Prostate gland (tissue), 2 donors: ENCODE measurements around the gene KCNAB1. TPM values are rescaled to one million over a fixed set of nuclear protein-coding genes. Genes with fewer than 3 reads are reported as not detected.
"Not testable (repeated sequence)": the region's sequence is repeated elsewhere in the genome, so short reads cannot be mapped to it uniquely, and the experiment has no call there.

Experiments used
- DNase-seq: peaks from one replicate; pipeline ENCODE4 v3.0.0-alpha.2; 2019; ENCODE audit warnings: low spot score
- H3K27ac ChIP-seq, 2 donors: fragments of 200-600 bp; sonication (generic); 2 replicates each; pipeline ENCODE4 v1.5.1; 2017 to 2019
- H3K27me3 ChIP-seq: fragments of 200-600 bp; sonication (generic); replicated peaks from 2 replicates; pipeline ENCODE4 v1.5.1; 2019; ENCODE audit not compliant: insufficient read depth
- H3K36me3 ChIP-seq, 2 donors: fragments of 200-600 bp; sonication (generic); 1 replicate in 1 of 2; 2 replicates in 1 of 2; pipeline versions ENCODE4 v1.5.1 to v1.8.1; 2017 to 2019
- H3K4me1 ChIP-seq: fragments of 200-600 bp; sonication (generic); replicated peaks from 2 replicates; pipeline ENCODE4 v1.5.1; 2019
- H3K4me3 ChIP-seq, 2 donors: fragments of 200-600 bp; sonication (generic); 2 replicates each; pipeline ENCODE4 v1.5.1; 2017 to 2019
- H3K9me3 ChIP-seq: fragments of 200-600 bp; sonication (generic); 2 replicates; pipeline ENCODE4 v1.5.1; 2017
- POLR2A ChIP-seq: fragments of 450-650 bp; IDR thresholded peaks from one replicate; pipeline ENCODE4 v1.6.1; 2016; ENCODE audit warnings: antibody characterized with exemption, mild to moderate bottlenecking
- POLR2AphosphoS5 ChIP-seq: sonication (generic); formaldehyde crosslinking; IDR thresholded peaks from one replicate; pipeline ENCODE4 v1.6.1; 2017; ENCODE audit warnings: antibody characterized with exemption
- WGBS: methylation state at CpG from one replicate; pipeline ENCODE4 v1.1.5; 2018; 5-methylcytosine and 5-hydroxymethylcytosine counted together
- intact Hi-C: fragments of 100-400 bp; cut with DNase I; formaldehyde crosslinking; loops from one replicate; pipeline ENCODE4 v1.14.2; 2022
- total RNA-seq, 2 donors: library from RNA; depleted of rRNA; stranded (reverse); fragments of >200 nt; gene quantifications; one replicate each; pipeline ENCODE4 v1.1.0, GENCODE V29; 2016
- TF ChIP-seq, protein P1 (sequence below), 4 experiments: fragments of 200-600 bp in 2 of 4; fragments of 450-650 bp in 2 of 4; sonication (generic) in 2 of 4; IDR thresholded peaks; 1 replicate in 3 of 4; 2 replicates in 1 of 4; pipeline ENCODE4 v1.5.1; 2016 to 2019; ENCODE audit warnings: antibody characterized with exemption in 4 of 4, mild to moderate bottlenecking in 2 of 4, moderate library complexity in 2 of 4

KCNAB1 gene
- total RNA-seq, 2 donors from 2014 or later: 5.2 to 9.5 TPM

DNA sequence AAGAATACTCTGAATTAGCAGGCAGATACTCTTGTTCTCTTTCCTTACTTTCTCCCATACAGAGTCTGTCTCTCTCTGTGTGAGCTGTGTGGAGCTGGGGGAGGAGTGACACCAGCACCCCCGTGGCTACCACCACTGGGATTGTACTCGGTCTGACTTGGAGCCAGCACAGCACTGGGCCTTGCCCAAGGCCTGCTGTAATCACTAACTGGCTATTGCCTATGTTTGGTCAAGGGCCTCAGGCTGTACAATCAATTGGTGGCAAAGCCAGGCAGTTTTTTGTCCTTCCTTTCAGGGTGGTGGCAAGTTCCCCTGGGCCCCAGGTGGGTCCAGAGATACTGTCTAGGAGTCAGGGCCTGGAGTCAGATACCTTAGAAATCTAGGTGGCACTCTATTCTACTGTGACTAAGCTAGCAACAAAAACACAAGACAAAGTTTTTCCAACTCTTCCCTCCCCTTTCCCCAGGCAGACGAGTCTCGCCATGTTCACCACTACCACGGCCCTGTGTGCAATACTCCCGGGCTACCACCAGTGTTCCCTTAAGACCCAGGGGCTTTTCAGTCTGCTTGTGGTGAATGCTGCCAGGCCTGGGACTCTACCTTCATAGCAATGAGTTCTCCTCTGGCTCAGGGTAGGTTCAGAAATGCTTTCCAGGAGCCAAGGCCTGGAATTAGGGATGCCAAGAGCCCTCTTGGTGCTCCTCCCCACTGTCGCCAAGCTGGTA lies 151.8 kb downstream of the KCNAB1 start:
- Histone ChIP-seq H3K4me1 (no peaks in the 10 kb centered on the region), H3K9me3 (no peaks in the 10 kb centered on the region), H3K27ac (no peak overlapping the region), H3K27me3 (no peaks in the 10 kb centered on the region), H3K4me3 (no peak overlapping the region), H3K36me3 (no peaks in the 10 kb centered on the region)
- WGBS: 94% methylated on average over 7 of the region's 7 CpGs
- no peak for TF ChIP-seq POLR2AphosphoS5
- TF ChIP-seq, protein P1, sequence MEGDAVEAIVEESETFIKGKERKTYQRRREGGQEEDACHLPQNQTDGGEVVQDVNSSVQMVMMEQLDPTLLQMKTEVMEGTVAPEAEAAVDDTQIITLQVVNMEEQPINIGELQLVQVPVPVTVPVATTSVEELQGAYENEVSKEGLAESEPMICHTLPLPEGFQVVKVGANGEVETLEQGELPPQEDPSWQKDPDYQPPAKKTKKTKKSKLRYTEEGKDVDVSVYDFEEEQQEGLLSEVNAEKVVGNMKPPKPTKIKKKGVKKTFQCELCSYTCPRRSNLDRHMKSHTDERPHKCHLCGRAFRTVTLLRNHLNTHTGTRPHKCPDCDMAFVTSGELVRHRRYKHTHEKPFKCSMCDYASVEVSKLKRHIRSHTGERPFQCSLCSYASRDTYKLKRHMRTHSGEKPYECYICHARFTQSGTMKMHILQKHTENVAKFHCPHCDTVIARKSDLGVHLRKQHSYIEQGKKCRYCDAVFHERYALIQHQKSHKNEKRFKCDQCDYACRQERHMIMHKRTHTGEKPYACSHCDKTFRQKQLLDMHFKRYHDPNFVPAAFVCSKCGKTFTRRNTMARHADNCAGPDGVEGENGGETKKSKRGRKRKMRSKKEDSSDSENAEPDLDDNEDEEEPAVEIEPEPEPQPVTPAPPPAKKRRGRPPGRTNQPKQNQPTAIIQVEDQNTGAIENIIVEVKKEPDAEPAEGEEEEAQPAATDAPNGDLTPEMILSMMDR (IDR thresholded peaks at IDR 0.05): no peak
- no peak for TF ChIP-seq POLR2A
- intact Hi-C loops: no loop called here
- no peak for DNase-seq

DNA sequence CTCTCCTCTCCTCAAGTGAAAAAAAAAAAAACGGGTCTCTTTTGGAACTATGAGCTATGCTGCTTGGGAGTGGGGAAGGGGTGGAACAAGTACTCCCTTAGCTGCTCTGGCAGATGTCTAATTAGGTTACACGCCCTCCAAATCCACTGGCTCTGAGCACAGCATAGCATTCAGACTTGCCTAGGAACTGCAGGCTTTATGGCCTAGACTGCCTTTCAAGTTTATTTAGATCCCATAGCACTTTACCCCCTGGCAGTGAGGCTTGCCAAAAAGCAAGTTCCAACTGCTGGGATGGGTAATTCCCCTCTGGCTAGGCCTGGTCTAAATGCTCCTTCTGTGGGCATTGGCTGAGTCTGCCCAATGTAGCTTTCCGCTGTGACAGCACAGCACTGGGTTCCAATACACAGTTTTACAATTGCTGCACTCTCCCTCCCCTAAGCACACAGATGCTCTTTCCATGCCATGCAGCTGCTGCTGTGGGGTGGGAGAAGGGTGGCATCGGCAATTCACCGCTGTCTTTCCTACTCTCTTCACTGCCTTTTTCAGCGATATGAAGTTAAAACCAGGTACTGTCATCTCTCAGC lies 152.8 kb downstream of the KCNAB1 start:
- H3K4me3 ChIP-seq: no peak overlapping the region
- H3K27me3 ChIP-seq: no peaks in the 10 kb centered on the region
- H3K4me1 ChIP-seq: no peaks in the 10 kb centered on the region
- H3K27ac ChIP-seq: no peak overlapping the region
- DNase-seq: no peak
- intact Hi-C loops: no loop called here
- H3K36me3 ChIP-seq: no peaks in the 10 kb centered on the region
- H3K9me3 ChIP-seq: no peaks in the 10 kb centered on the region
- TF ChIP-seq, protein P1 (IDR thresholded peaks at IDR 0.05): no peak
- TF ChIP-seq POLR2A (no peak), POLR2AphosphoS5 (no peak)
- 82% methylated on average over 6 of the region's 6 CpGs for WGBS

DNA sequence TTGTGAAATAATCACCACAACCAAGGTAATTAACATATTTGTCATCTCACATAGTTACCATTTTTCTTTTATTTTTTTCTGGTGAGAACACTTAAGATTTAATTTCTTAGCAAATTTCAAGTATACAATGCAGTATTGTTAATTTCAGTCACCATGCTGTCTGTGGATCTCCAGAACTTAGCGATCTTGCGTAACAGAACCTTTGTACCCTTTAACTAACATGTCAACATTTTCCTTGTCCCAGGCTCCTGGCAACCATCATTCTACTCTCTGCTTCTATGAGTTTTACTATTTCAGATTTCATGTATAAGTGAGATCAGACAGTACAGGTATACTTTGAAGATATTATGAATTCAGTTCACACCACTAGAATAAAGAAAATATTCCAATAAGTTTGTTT lies 154.4 kb downstream of the KCNAB1 start:
- H3K27me3 ChIP-seq: no peaks in the 10 kb centered on the region
- H3K36me3 ChIP-seq: no peaks in the 10 kb centered on the region
- DNase-seq: no peak
- no peaks in the 10 kb centered on the region for H3K4me1 ChIP-seq
- no peak for TF ChIP-seq POLR2AphosphoS5
- TF ChIP-seq, protein P1 (IDR thresholded peaks at IDR 0.05): no peak
- no peak for TF ChIP-seq POLR2A
- no peak overlapping the region for H3K27ac ChIP-seq
- intact Hi-C loops: no loop called here
- 94% methylated on average over 2 of the region's 2 CpGs for WGBS
- H3K9me3 ChIP-seq: no peaks in the 10 kb centered on the region
- H3K4me3 ChIP-seq: no peak overlapping the region

DNA sequence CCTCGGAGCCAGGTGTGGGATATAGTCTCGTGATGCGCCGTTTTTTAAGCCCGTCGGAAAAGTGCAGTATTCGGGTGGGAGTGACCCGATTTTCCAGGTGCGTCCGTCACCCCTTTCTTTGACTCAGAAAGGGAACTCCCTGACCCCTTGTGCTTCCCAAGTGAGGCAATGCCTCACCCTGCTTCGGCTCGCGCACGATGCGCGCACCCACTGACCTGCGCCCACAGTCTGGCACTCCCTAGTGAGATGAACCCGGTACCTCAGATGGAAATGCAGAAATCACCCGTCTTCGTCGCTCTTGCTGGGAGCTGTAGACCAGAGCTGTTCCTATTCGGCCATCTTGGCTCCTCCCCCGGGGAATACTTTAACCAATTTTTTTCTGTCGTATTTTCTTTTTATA lies 164.3 kb downstream of the KCNAB1 start:
- DNase-seq, H3K4me3 ChIP-seq, H3K36me3 ChIP-seq, H3K27me3 ChIP-seq, intact Hi-C loops, H3K27ac ChIP-seq, H3K4me1 ChIP-seq, H3K9me3 ChIP-seq: not testable (repeated sequence)
- 94% methylated on average over 24 of the region's 24 CpGs for WGBS

DNA sequence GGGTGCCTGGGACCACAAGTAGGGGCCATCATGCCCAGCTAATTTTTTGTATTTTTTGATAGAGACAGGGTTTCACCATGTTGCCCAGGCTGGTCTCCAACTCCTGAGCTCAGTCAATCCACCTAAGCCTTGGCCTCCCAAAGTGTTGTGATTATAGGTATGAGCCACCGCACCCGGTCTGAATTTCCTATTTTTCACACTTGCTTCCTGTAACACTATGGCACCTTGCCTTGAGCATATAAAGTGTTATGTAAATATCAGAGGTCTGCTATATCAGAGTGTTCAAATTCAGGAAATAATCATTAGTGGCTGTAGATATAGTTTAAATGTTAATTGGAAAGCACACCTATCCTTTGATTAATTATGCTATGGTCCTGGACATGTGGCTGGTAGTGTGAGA lies 165.2 kb downstream of the KCNAB1 start:
- intact Hi-C loops: no loop called here

More for the DNA sequence above, 165.2 kb downstream of the KCNAB1 start:
- Histone ChIP-seq H3K4me3 (no peak overlapping the region), H3K4me1 (no peaks in the 10 kb centered on the region), H3K9me3 (no peaks in the 10 kb centered on the region), H3K27me3 (no peaks in the 10 kb centered on the region), H3K36me3 (no peaks in the 10 kb centered on the region), H3K27ac (no peak overlapping the region)
- 75% methylated on average over 2 of the region's 2 CpGs for WGBS
- no peak for TF ChIP-seq POLR2AphosphoS5
- TF ChIP-seq POLR2A: no peak
- TF ChIP-seq, protein P1 (IDR thresholded peaks at IDR 0.05): no peak
- DNase-seq: no peak
